ENCODE data around the gene ZNF337.

The ZNF337 gene

GRCh38 chr20:25676164-25676809 is 20.4 kb downstream of the ZNF337 start:
- peak; percentile 79 for DNase-seq (ENCODE audit: low read depth)
- no peak for TF ChIP-seq CTCF (conservative IDR thresholded peaks at IDR 0.05; ENCODE audit: control insufficient read depth, insufficient read depth, low read depth, low read length)
- no peak overlapping the region for H3K4me3 ChIP-seq (ENCODE audit: control insufficient read depth, low read depth, low read length)

- H3K4me3 ChIP-seq (ENCODE audit: control insufficient read depth, low read depth, low read length) = no peak overlapping the region
- peak; percentile 33 for DNase-seq (ENCODE audit: low read depth)
- TF ChIP-seq CTCF (conservative IDR thresholded peaks at IDR 0.05; ENCODE audit: control insufficient read depth, insufficient read depth, low read depth, low read length) = no peak
These were observed 21.5 kb downstream of the ZNF337 start for GRCh38 chr20:25675161-25675560.

- TF ChIP-seq CTCF (conservative IDR thresholded peaks at IDR 0.05; ENCODE audit: control insufficient read depth, insufficient read depth, low read depth, low read length) = no peak
- no peak overlapping the region for H3K4me3 ChIP-seq (ENCODE audit: control insufficient read depth, low read depth, low read length)
- DNase-seq (ENCODE audit: low read depth) = no peak
These were observed 23.9 kb downstream of the ZNF337 start for GRCh38 chr20:25672659-25673235.

- H3K4me3 ChIP-seq (ENCODE audit: control insufficient read depth, low read depth, low read length) = no peak overlapping the region
- peak; percentile 12 for TF ChIP-seq CTCF (conservative IDR thresholded peaks at IDR 0.05; ENCODE audit: control insufficient read depth, insufficient read depth, low read depth, low read length)
- peak; percentile 86 for DNase-seq (ENCODE audit: low read depth)
These were observed 26.7 kb downstream of the ZNF337 start for GRCh38 chr20:25669826-25670422.

GRCh38 chr20:25668446-25668845 is 28.2 kb downstream of the ZNF337 start:
- DNase-seq (ENCODE audit: low read depth) = no peak
- TF ChIP-seq CTCF (conservative IDR thresholded peaks at IDR 0.05; ENCODE audit: control insufficient read depth, insufficient read depth, low read depth, low read length) = no peak
- H3K4me3 ChIP-seq (ENCODE audit: control insufficient read depth, low read depth, low read length) = no peak overlapping the region

- no peak overlapping the region for H3K4me3 ChIP-seq (ENCODE audit: control insufficient read depth, low read depth, low read length)
- no peak for DNase-seq (ENCODE audit: low read depth)
- no peak for TF ChIP-seq CTCF (conservative IDR thresholded peaks at IDR 0.05; ENCODE audit: control insufficient read depth, insufficient read depth, low read depth, low read length)
These were observed 36.7 kb downstream of the ZNF337 start for GRCh38 chr20:25659999-25660398.
